HepG2 (cell line): ENCODE data around the gene KSR1. TPM values are rescaled to one million over a fixed set of nuclear protein-coding genes. Genes with fewer than 3 reads are reported as not detected.

Experiments
- ARID5B ChIP-seq: IDR thresholded peaks from 2 replicates; pipeline ENCODE4 v1.4.0; 2020; ENCODE audit warnings: mild to moderate bottlenecking, missing genetic modification reagents
- NPAS2 ChIP-seq: sonication (generic); formaldehyde crosslinking; IDR thresholded peaks from 2 replicates; pipeline ENCODE4 v1.8.0; 2022; ENCODE audit warnings: mild to moderate bottlenecking, missing genetic modification reagents, borderline replicate concordance
- SNAPC2 ChIP-seq: sonication (generic); formaldehyde crosslinking; IDR thresholded peaks from 2 replicates; pipeline ENCODE4 v1.8.1; 2022; ENCODE audit warnings: mild to moderate bottlenecking, missing genetic modification reagents
- SOX6 ChIP-seq, 2 experiments: fragments of 450-650 bp in 1 of 2; sonication (generic) in 1 of 2; formaldehyde crosslinking in 1 of 2; IDR thresholded peaks; 2 replicates each; pipeline versions ENCODE4 v1.4.0 to v1.6.1; 2017 to 2020; ENCODE audit warnings: antibody characterized with exemption in 1 of 2, mild to moderate bottlenecking in 1 of 2, missing genetic modification reagents in 1 of 2
- ZBTB4 ChIP-seq: sonication (generic); formaldehyde crosslinking; IDR thresholded peaks from 2 replicates; pipeline ENCODE4 v1.4.0; 2020; ENCODE audit warnings: missing genetic modification reagents, mild to moderate bottlenecking, borderline replicate concordance
- polyA plus RNA-seq, 8 experiments: library from polyadenylated mRNA; depleted of rRNA in 3 of 8; stranded (reverse) in 7 of 8; unstranded in 1 of 8; fragments of >200 nt; fragmentation: Illumina TruSeq in 4 of 8; extraction: Trizol in 4 of 8; gene quantifications; 2 replicates each; pipeline versions ENCODE4 v1.2.1 to v1.2.3, GENCODE V29; 2011 to 2016; ENCODE audit warnings: low read depth in 4 of 8, missing spikeins in 1 of 8, mixed read lengths in 1 of 8; ENCODE audit not compliant: insufficient read depth in 1 of 8
- total RNA-seq, 5 experiments: library from RNA; depleted of rRNA; stranded (reverse); fragments of >200 nt; fragmentation: Illumina TruSeq; extraction: Trizol; gene quantifications; 2 replicates each; pipeline ENCODE4 v1.2.3, GENCODE V29; 2016; ENCODE audit warnings: low read depth in 1 of 5
- TF ChIP-seq, protein P1 (sequence below): sonication (generic); formaldehyde crosslinking; IDR thresholded peaks from 2 replicates; pipeline ENCODE4 v1.4.0; 2020; ENCODE audit warnings: mild to moderate bottlenecking, missing genetic modification reagents

Gene KSR1
- total and polyA plus RNA-seq, 2 of the 13 experiments (the other 11 are each of a cell fraction or from before 2014, with no cell fraction given) = 10.1 to 16.6 TPM

- no peak for TF ChIP-seq ZBTB4 (CRISPR knock-in tag)
- TF ChIP-seq SNAPC2 (CRISPR knock-in tag) = no peak
- no peak for TF ChIP-seq SOX6 (IDR thresholded peaks at IDR 0.05)
- no peak for TF ChIP-seq SOX6 (CRISPR knock-in tag; IDR thresholded peaks at IDR 0.05)
- TF ChIP-seq, protein P1, sequence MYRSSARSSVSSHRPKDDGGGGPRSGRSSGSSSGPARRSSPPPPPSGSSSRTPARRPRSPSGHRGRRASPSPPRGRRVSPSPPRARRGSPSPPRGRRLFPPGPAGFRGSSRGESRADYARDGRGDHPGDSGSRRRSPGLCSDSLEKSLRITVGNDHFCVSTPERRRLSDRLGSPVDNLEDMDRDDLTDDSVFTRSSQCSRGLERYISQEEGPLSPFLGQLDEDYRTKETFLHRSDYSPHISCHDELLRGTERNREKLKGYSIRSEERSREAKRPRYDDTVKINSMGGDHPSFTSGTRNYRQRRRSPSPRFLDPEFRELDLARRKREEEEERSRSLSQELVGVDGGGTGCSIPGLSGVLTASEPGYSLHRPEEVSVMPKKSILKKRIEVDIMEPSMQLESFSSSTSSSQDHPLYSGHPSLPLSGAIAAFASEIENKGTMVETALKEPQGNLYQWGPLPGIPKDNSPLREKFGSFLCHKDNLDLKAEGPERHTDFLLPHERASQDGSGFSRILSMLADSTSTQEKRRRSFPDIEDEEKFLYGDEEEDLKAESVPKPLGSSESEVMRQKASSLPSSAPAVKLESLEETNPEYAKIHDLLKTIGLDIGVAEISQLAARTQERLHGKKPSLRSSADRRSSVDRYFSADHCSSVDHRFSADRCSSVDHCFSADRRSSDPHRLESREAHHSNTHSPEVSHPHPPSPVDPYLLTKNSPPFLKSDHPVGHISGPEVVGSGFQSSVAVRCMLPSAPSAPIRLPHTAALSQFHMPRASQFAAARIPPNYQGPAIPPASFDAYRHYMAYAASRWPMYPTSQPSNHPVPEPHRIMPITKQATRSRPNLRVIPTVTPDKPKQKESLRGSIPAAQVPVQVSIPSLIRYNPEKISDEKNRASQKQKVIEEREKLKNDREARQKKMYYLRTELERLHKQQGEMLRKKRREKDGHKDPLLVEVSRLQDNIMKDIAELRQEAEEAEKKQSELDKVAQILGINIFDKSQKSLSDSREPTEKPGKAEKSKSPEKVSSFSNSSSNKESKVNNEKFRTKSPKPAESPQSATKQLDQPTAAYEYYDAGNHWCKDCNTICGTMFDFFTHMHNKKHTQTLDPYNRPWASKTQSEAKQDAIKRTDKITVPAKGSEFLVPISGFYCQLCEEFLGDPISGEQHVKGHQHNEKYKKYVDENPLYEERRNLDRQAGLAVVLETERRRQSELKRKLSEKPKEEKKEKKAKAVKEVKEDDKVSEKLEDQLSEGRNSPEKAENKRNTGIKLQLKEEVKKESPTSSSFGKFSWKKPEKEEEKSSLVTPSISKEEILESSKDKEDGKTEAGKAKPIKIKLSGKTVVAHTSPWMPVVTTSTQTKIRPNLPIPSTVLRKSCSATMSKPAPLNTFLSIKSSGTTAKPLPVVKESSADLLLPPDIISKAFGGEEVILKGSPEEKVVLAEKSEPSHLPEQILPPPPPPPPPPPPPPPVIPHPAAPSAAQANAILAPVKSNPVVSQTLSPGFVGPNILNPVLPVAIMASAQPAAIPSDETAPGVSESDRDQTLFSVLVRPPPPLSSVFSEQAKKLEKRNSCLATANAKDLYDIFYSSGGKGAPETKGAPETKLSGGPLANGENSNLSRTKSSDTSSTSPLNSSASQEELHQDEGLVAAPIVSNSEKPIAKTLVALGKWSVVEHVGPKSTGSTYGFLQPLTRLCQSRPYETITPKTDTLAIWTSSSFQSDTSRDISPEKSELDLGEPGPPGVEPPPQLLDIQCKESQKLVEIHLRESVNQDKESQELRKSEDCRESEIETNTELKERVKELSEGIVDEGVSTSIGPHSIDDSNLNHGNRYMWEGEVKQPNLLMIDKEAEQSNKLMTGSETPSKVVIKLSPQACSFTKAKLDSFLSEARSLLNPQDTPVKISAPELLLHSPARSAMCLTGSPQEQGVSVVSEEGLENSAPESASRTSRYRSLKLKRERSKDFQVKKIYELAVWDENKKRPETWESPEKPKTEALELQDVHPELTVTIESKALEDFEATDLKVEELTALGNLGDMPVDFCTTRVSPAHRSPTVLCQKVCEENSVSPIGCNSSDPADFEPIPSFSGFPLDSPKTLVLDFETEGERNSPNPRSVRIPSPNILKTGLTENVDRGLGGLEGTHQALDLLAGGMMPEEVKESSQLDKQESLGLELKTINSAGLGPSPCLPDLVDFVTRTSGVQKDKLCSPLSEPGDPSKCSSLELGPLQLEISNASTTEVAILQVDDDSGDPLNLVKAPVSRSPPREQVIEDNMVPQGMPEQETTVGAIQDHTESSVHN (CRISPR knock-in tag) = no peak
- no peak for TF ChIP-seq ARID5B (CRISPR knock-in tag)
- TF ChIP-seq NPAS2 = no peak
Observed at GRCh38 chr17:27563532-27563931, 107.3 kb downstream of the KSR1 start (continued).
